ENCODE data around the gene FYN. TPM values are rescaled to one million over a fixed set of nuclear protein-coding genes. Genes with fewer than 3 reads are reported as not detected.

Gene FYN
- total and polyA plus RNA-seq, 9 of the 15 experiments (the other 6 are each of a cell fraction or from before 2014, with no cell fraction given) = 2.9 to 22.1 (median 11.4) TPM

DNA sequence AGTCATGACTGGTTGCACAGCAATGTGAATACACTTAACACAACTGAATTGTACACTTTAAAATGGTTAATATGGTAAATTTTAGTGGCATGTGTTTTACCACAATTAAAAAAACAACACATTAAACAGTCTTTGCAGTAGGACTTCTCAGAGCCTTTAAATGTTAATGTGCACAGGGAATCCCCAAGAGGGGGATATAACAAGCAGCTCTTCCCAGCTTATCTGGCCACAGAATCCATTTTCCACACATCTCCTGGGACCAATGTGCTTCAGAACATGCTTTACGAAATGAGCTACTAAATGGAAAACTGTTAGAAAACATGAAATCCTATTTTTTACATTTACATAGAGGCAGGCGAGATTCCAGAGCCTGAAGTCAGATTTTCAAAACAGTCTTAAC lies 44.4 kb downstream of the FYN start:
- no peak for ATAC-seq
- no peak for FAIRE-seq
- Histone ChIP-seq H4K20me1 (replicated peaks; ENCODE audit: control insufficient read depth, insufficient read depth, low read length) (no peaks in the 10 kb centered on the region), H3K9me3 (replicated peaks; ENCODE audit: control insufficient read depth, insufficient read depth, low read depth, low read length) (no peaks in the 10 kb centered on the region), H3K36me3 (ENCODE audit: control insufficient read depth, insufficient read depth, low read length) (no peaks in the 10 kb centered on the region), H3K9ac (ENCODE audit: insufficient read depth in 1 of 2, low read depth in 2 of 2, low read length in 2 of 2) (no peak overlapping the region), H3K4me1 (replicated peaks in 1 of 2; ENCODE audit: control insufficient read depth in 2 of 2, insufficient read depth in 2 of 2, low read length in 2 of 2) (peaks cover 0 to 3% of the 10 kb centered on the region in 2 experiments; a peak in 1 of 5 replicates), H3K9me1 (ENCODE audit: control insufficient read depth, insufficient read depth, low read length) (no peaks in the 10 kb centered on the region), H3K4me2 (ENCODE audit: insufficient read depth, low read length) (no peak overlapping the region), H3K4me3 (no peak overlapping the region), H3K27me3 (ENCODE audit: control insufficient read depth in 2 of 2, insufficient read depth in 2 of 2, low read length in 2 of 2) (peaks cover 0 to 19% of the 10 kb centered on the region in 2 experiments; a peak in 2 of 5 replicates), H2AFZ (ENCODE audit: low read depth, low read length) (no peak overlapping the region), H3K27ac (ENCODE audit: extremely low read depth, low read depth, low read length) (no peak overlapping the region), H3K79me2 (ENCODE audit: control insufficient read depth, insufficient read depth, low read length) (no peaks in the 10 kb centered on the region)
- intact Hi-C loops (cut with micrococcal nuclease) (no loop called here), in situ Hi-C loops (cut with MboI) (no loop called here)
- WGBS (ENCODE audit: insufficient coverage, low coverage, missing lambda C conversion rate) = 21% methylated on average over 2 of the region's 2 CpGs
- TF ChIP-seq, protein P1, sequence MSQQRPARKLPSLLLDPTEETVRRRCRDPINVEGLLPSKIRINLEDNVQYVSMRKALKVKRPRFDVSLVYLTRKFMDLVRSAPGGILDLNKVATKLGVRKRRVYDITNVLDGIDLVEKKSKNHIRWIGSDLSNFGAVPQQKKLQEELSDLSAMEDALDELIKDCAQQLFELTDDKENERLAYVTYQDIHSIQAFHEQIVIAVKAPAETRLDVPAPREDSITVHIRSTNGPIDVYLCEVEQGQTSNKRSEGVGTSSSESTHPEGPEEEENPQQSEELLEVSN (IDR thresholded peaks at IDR 0.05; ENCODE audit: borderline replicate concordance in 1 of 2, extremely low read depth in 1 of 2, insufficient read depth in 1 of 2, insufficient read length in 1 of 2, low read depth in 1 of 2, low read length in 1 of 2, poor library complexity in 1 of 2, severe bottlenecking in 1 of 2) = no peak
- TF ChIP-seq ZNF239 (CRISPR knock-in tag; IDR thresholded peaks at IDR 0.05) = peak; percentile 90; the same call in 1 of the 2 replicates
- ChIA-PET POLR2A (no interaction called here), CTCF (ENCODE audit: low intra/inter-chr PET ratio) (no interaction called here)
- no TSS peak for BruUV-seq (replicated peaks)
- DNase-seq (ENCODE audit: extremely low read depth in 1 of 4, low spot score in 3 of 4) = no peak

DNA sequence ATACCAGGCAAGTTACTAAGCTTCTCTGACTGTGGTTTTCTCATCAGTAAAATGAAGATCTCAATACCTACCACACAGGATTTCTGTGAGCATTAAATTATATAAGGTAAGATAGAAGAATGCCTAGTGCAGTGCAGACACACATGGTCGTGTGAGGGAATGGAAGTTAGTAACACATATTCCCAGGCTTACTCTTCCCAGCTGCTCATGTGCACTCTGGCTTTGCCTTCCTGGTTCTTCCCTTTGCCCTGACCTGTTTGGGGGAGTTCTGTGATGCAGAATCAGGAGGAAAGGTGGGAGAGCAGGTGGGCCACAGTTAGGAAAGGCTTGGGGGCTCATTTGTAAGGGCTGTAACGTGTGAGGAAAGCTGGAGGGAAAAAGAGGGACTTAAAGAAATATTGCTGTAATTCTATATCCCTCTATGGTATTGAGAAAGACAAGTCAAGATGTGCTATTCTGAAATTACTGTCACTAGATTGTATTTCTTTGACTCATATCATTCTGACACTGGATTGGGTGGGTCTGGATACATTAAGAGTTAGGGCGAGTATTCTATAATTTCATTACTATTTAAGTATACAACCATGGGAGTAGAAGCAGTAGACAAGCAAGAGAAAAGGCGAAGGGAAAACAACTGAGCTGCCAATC lies 47.7 kb downstream of the FYN start:
- Histone ChIP-seq H3K36me3 (ENCODE audit: control insufficient read depth, insufficient read depth, low read length) (no peaks in the 10 kb centered on the region), H3K27ac (ENCODE audit: extremely low read depth, low read depth, low read length) (no peak overlapping the region), H3K9ac (ENCODE audit: insufficient read depth in 1 of 2, low read depth in 2 of 2, low read length in 2 of 2) (no peak overlapping the region), H4K20me1 (replicated peaks; ENCODE audit: control insufficient read depth, insufficient read depth, low read length) (no peaks in the 10 kb centered on the region), H3K9me1 (ENCODE audit: control insufficient read depth, insufficient read depth, low read length) (no peaks in the 10 kb centered on the region), H3K79me2 (ENCODE audit: control insufficient read depth, insufficient read depth, low read length) (no peaks in the 10 kb centered on the region), H3K4me2 (ENCODE audit: insufficient read depth, low read length) (no peak overlapping the region), H3K9me3 (replicated peaks; ENCODE audit: control insufficient read depth, insufficient read depth, low read depth, low read length) (no peaks in the 10 kb centered on the region), H3K4me3 (no peak overlapping the region), H3K4me1 (replicated peaks in 1 of 2; ENCODE audit: control insufficient read depth in 2 of 2, insufficient read depth in 2 of 2, low read length in 2 of 2) (peaks cover 0 to 3% of the 10 kb centered on the region in 2 experiments; a peak in 1 of 5 replicates), H3K27me3 (ENCODE audit: control insufficient read depth in 2 of 2, insufficient read depth in 2 of 2, low read length in 2 of 2) (peaks cover 0 to 24% of the 10 kb centered on the region in 2 experiments; a peak in 4 of 5 replicates), H2AFZ (ENCODE audit: low read depth, low read length) (no peak overlapping the region)
- ATAC-seq (no peak), DNase-seq (ENCODE audit: extremely low read depth in 1 of 4, low spot score in 3 of 4) (no peak), FAIRE-seq (no peak)
- POLR2A ChIA-PET = interaction anchor here (0.6 kb wide), 1 partner anchor 14 kb away, joined by 3 read pairs; no protein-coding TSS in a partner anchor
- intact Hi-C loops (cut with micrococcal nuclease) = no loop called here
- CTCF ChIA-PET (ENCODE audit: low intra/inter-chr PET ratio) = no interaction called here
- WGBS (ENCODE audit: insufficient coverage, low coverage, missing lambda C conversion rate) = 15% methylated on average over 4 of the region's 4 CpGs
- in situ Hi-C loops (cut with MboI) = no loop called here
- no TSS peak for BruUV-seq (replicated peaks)
- TF ChIP-seq ZEB2 (IDR thresholded peaks at IDR 0.05) = no peak
- TF ChIP-seq HDAC1 (IDR thresholded peaks at IDR 0.05) = no peak
- TF ChIP-seq, protein P2, sequence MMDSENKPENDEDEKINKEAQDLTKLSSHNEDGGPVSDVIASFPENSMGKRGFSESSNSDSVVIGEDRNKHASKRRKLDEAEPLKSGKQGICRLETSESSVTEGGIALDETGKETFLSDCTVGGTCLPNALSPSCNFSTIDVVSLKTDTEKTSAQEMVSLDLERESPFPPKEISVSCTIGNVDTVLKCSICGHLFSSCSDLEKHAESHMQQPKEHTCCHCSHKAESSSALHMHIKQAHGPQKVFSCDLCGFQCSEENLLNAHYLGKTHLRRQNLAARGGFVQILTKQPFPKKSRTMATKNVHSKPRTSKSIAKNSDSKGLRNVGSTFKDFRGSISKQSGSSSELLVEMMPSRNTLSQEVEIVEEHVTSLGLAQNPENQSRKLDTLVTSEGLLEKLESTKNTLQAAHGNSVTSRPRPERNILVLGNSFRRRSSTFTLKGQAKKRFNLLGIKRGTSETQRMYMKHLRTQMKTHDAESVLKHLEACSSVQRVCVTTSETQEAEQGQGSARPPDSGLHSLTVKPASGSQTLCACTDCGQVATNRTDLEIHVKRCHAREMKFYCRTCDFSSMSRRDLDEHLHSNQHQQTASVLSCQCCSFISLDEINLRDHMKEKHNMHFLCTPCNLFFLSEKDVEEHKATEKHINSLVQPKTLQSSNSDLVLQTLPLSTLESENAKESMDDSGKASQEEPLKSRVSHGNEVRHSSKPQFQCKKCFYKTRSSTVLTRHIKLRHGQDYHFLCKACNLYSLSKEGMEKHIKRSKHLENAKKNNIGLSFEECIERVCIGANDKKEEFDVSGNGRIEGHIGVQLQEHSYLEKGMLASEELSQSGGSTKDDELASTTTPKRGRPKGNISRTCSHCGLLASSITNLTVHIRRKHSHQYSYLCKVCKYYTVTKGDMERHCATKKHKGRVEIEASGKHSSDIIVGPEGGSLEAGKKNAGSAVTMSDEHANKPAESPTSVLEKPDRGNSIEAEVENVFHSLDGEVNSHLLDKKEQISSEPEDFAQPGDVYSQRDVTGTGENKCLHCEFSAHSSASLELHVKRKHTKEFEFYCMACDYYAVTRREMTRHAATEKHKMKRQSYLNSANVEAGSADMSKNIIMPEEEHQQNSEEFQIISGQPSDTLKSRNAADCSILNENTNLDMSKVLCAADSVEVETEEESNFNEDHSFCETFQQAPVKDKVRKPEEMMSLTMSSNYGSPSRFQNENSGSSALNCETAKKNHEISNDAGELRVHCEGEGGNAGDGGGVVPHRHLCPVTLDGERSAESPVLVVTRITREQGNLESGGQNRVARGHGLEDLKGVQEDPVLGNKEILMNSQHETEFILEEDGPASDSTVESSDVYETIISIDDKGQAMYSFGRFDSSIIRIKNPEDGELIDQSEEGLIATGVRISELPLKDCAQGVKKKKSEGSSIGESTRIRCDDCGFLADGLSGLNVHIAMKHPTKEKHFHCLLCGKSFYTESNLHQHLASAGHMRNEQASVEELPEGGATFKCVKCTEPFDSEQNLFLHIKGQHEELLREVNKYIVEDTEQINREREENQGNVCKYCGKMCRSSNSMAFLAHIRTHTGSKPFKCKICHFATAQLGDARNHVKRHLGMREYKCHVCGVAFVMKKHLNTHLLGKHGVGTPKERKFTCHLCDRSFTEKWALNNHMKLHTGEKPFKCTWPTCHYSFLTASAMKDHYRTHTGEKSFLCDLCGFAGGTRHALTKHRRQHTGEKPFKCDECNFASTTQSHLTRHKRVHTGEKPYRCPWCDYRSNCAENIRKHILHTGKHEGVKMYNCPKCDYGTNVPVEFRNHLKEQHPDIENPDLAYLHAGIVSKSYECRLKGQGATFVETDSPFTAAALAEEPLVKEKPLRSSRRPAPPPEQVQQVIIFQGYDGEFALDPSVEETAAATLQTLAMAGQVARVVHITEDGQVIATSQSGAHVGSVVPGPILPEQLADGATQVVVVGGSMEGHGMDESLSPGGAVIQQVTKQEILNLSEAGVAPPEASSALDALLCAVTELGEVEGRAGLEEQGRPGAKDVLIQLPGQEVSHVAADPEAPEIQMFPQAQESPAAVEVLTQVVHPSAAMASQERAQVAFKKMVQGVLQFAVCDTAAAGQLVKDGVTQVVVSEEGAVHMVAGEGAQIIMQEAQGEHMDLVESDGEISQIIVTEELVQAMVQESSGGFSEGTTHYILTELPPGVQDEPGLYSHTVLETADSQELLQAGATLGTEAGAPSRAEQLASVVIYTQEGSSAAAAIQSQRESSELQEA (IDR thresholded peaks at IDR 0.05; ENCODE audit: low read depth) = no peak

Data from K562 (cell line).